Measurements from ENCODE around the gene STPG3. TPM values are rescaled to one million over a fixed set of nuclear protein-coding genes. Genes with fewer than 3 reads are reported as not detected.
A peak's percentile ranks its signal among the peaks of the same experiment; 100 is the strongest.

STPG3 gene
- total RNA-seq, 1 donor from 2014 or later: 0.78 TPM

GRCh38 chr9:137211532-137211931 is 39.6 kb upstream of the STPG3 start:
- Mint-ChIP-seq H3K4me1 (ENCODE audit: unreplicated experiment) (peaks cover 10% of the 10 kb centered on the region), H3K4me3 (ENCODE audit: unreplicated experiment) (no peak overlapping the region), H3K27ac (ENCODE audit: unreplicated experiment) (no peak overlapping the region), H3K36me3 (ENCODE audit: unreplicated experiment) (peaks cover 11% of the 10 kb centered on the region), H3K9me3 (ENCODE audit: unreplicated experiment) (no peaks in the 10 kb centered on the region), H3K27me3 (ENCODE audit: unreplicated experiment) (no peaks in the 10 kb centered on the region)
- no peak for TF ChIP-seq CTCF (IDR thresholded peaks at IDR 0.05)
- no peak for DNase-seq (ENCODE audit: extremely low spot score, unreplicated experiment)

- Mint-ChIP-seq H3K27ac (ENCODE audit: unreplicated experiment) (no peak overlapping the region), H3K9me3 (ENCODE audit: unreplicated experiment) (no peaks in the 10 kb centered on the region), H3K4me3 (ENCODE audit: unreplicated experiment) (no peak overlapping the region), H3K4me1 (ENCODE audit: unreplicated experiment) (peaks cover under 1% of the 10 kb centered on the region), H3K27me3 (ENCODE audit: unreplicated experiment) (no peaks in the 10 kb centered on the region), H3K36me3 (ENCODE audit: unreplicated experiment) (peaks cover 5% of the 10 kb centered on the region)
- no peak for TF ChIP-seq CTCF (IDR thresholded peaks at IDR 0.05)
- no peak for DNase-seq (ENCODE audit: extremely low spot score, unreplicated experiment)
Measured at GRCh38 chr9:137212520-137212919, 38.6 kb upstream of the STPG3 start.

GRCh38 chr9:137213160-137214060 is 37.7 kb upstream of the STPG3 start:
- Mint-ChIP-seq H3K27ac (ENCODE audit: unreplicated experiment) (no peak overlapping the region), H3K9me3 (ENCODE audit: unreplicated experiment) (no peaks in the 10 kb centered on the region), H3K4me1 (ENCODE audit: unreplicated experiment) (no peaks in the 10 kb centered on the region), H3K4me3 (ENCODE audit: unreplicated experiment) (no peak overlapping the region), H3K27me3 (ENCODE audit: unreplicated experiment) (no peaks in the 10 kb centered on the region), H3K36me3 (ENCODE audit: unreplicated experiment) (peaks cover 3% of the 10 kb centered on the region)
- TF ChIP-seq CTCF (IDR thresholded peaks at IDR 0.05): peak; percentile 29
- no peak for DNase-seq (ENCODE audit: extremely low spot score, unreplicated experiment)

- peaks cover 5% of the 10 kb centered on the region for H3K4me1 Mint-ChIP-seq (ENCODE audit: unreplicated experiment)
- no peak overlapping the region for H3K27ac Mint-ChIP-seq (ENCODE audit: unreplicated experiment)
- DNase-seq (ENCODE audit: extremely low spot score, unreplicated experiment): no peak
- H3K9me3 Mint-ChIP-seq (ENCODE audit: unreplicated experiment): no peaks in the 10 kb centered on the region
- no peak for TF ChIP-seq CTCF (IDR thresholded peaks at IDR 0.05)
- H3K36me3 Mint-ChIP-seq (ENCODE audit: unreplicated experiment): peaks cover 3% of the 10 kb centered on the region
- H3K27me3 Mint-ChIP-seq (ENCODE audit: unreplicated experiment): no peaks in the 10 kb centered on the region
- H3K4me3 Mint-ChIP-seq (ENCODE audit: unreplicated experiment): no peak overlapping the region
Measured at GRCh38 chr9:137214620-137215019, 36.5 kb upstream of the STPG3 start.

GRCh38 chr9:137215196-137215986 is 35.7 kb upstream of the STPG3 start:
- H3K4me1 Mint-ChIP-seq (ENCODE audit: unreplicated experiment): peaks cover 5% of the 10 kb centered on the region
- H3K27ac Mint-ChIP-seq (ENCODE audit: unreplicated experiment): no peak overlapping the region
- peaks cover 3% of the 10 kb centered on the region for H3K36me3 Mint-ChIP-seq (ENCODE audit: unreplicated experiment)
- no peak for TF ChIP-seq CTCF (IDR thresholded peaks at IDR 0.05)
- H3K9me3 Mint-ChIP-seq (ENCODE audit: unreplicated experiment): no peaks in the 10 kb centered on the region
- H3K4me3 Mint-ChIP-seq (ENCODE audit: unreplicated experiment): no peak overlapping the region
- DNase-seq (ENCODE audit: extremely low spot score, unreplicated experiment): no peak
- H3K27me3 Mint-ChIP-seq (ENCODE audit: unreplicated experiment): no peaks in the 10 kb centered on the region
